Measurements from ENCODE around the gene RBL1. TPM values are rescaled to one million over a fixed set of nuclear protein-coding genes. Genes with fewer than 3 reads are reported as not detected.

RBL1 gene
- total and polyA plus RNA-seq, 2 donors, result 4.1 to 20.8 TPM

- H3K4me3 ChIP-seq (ENCODE audit: low read length in 2 of 2), result no peak overlapping the region
- 96% methylated on average over 3 of the region's 3 CpGs for WGBS
- H3K27ac ChIP-seq (ENCODE audit: low read depth in 1 of 2, low read length in 1 of 2), result no peak overlapping the region
- no peak for DNase-seq (ENCODE audit: low read depth in 6 of 9, low spot score in 9 of 9)
- peaks cover 0 to 12% of the 10 kb centered on the region in 2 donors for H3K9me3 ChIP-seq (ENCODE audit: control insufficient read depth in 2 of 2, insufficient read depth in 1 of 2, low read length in 1 of 2)
- no peaks in the 10 kb centered on the region for H3K27me3 ChIP-seq (ENCODE audit: control insufficient read depth in 2 of 2, insufficient read depth in 1 of 2, low read length in 1 of 2)
- H3K36me3 ChIP-seq (ENCODE audit: control insufficient read depth in 2 of 2, insufficient read depth in 2 of 2, low read length in 1 of 2), result peaks cover 6 to 19% of the 10 kb centered on the region in 2 donors
- H3K4me1 ChIP-seq (ENCODE audit: control insufficient read depth in 2 of 2, insufficient read depth in 2 of 2, low read length in 2 of 2), result peaks cover 3 to 9% of the 10 kb centered on the region in 2 donors
Measured at GRCh38 chr20:36991703-36992102, 104.1 kb downstream of the RBL1 start.

GRCh38 chr20:36989797-36990196 is 106.0 kb downstream of the RBL1 start:
- H3K27ac ChIP-seq (ENCODE audit: low read depth in 1 of 2, low read length in 1 of 2), result peak overlapping the region in 1 of 2 donors; percentile 43
- WGBS, result 96% methylated on average over 6 of the region's 6 CpGs
- peaks cover 0 to 11% of the 10 kb centered on the region in 2 donors for H3K9me3 ChIP-seq (ENCODE audit: control insufficient read depth in 2 of 2, insufficient read depth in 1 of 2, low read length in 1 of 2)

GRCh38 chr20:36988494-36988966 is 107.3 kb downstream of the RBL1 start:
- H3K36me3 ChIP-seq (ENCODE audit: control insufficient read depth in 2 of 2, insufficient read depth in 2 of 2, low read length in 1 of 2), result no peaks in the 10 kb centered on the region
- DNase-seq (ENCODE audit: low read depth in 6 of 9, low spot score in 9 of 9), result peak in 2 of 9 donors; percentile 12 to 50
- no peak overlapping the region for H3K4me3 ChIP-seq (ENCODE audit: low read length in 2 of 2)
- peaks cover 0 to 2% of the 10 kb centered on the region in 2 donors for H3K9me3 ChIP-seq (ENCODE audit: control insufficient read depth in 2 of 2, insufficient read depth in 1 of 2, low read length in 1 of 2)
- H3K27me3 ChIP-seq (ENCODE audit: control insufficient read depth in 2 of 2, insufficient read depth in 1 of 2, low read length in 1 of 2), result no peaks in the 10 kb centered on the region
- H3K27ac ChIP-seq (ENCODE audit: low read depth in 1 of 2, low read length in 1 of 2), result peak overlapping the region; percentile 37 to 66
- 78% methylated on average over 3 of the region's 3 CpGs for WGBS
- H3K4me1 ChIP-seq (ENCODE audit: control insufficient read depth in 2 of 2, insufficient read depth in 2 of 2, low read length in 2 of 2), result peaks cover 3 to 9% of the 10 kb centered on the region in 2 donors

More at GRCh38 chr20:36989797-36990196, 106.0 kb downstream of the RBL1 start:
- Histone ChIP-seq H3K36me3 (ENCODE audit: control insufficient read depth in 2 of 2, insufficient read depth in 2 of 2, low read length in 1 of 2) (peaks cover 2 to 6% of the 10 kb centered on the region in 2 donors), H3K4me1 (ENCODE audit: control insufficient read depth in 2 of 2, insufficient read depth in 2 of 2, low read length in 2 of 2) (peaks cover 3 to 9% of the 10 kb centered on the region in 2 donors), H3K4me3 (ENCODE audit: low read length in 2 of 2) (no peak overlapping the region), H3K27me3 (ENCODE audit: control insufficient read depth in 2 of 2, insufficient read depth in 1 of 2, low read length in 1 of 2) (no peaks in the 10 kb centered on the region)
- DNase-seq (ENCODE audit: low read depth in 6 of 9, low spot score in 9 of 9), result no peak

GRCh38 chr20:36984257-36984638 is 111.5 kb downstream of the RBL1 start:
- no peak overlapping the region for H3K27ac ChIP-seq (ENCODE audit: low read depth in 1 of 2, low read length in 1 of 2)
- 92% methylated on average over 6 of the region's 6 CpGs for WGBS
- H3K36me3 ChIP-seq (ENCODE audit: control insufficient read depth in 2 of 2, insufficient read depth in 2 of 2, low read length in 1 of 2), result no peaks in the 10 kb centered on the region
- no peaks in the 10 kb centered on the region for H3K27me3 ChIP-seq (ENCODE audit: control insufficient read depth in 2 of 2, insufficient read depth in 1 of 2, low read length in 1 of 2)
- H3K4me1 ChIP-seq (ENCODE audit: control insufficient read depth in 2 of 2, insufficient read depth in 2 of 2, low read length in 2 of 2), result peaks cover 3 to 9% of the 10 kb centered on the region in 2 donors
- no peak overlapping the region for H3K4me3 ChIP-seq (ENCODE audit: low read length in 2 of 2)
- H3K9me3 ChIP-seq (ENCODE audit: control insufficient read depth in 2 of 2, insufficient read depth in 1 of 2, low read length in 1 of 2), result no peaks in the 10 kb centered on the region
- no peak for DNase-seq (ENCODE audit: low read depth in 6 of 9, low spot score in 9 of 9)

- DNase-seq (ENCODE audit: low read depth in 6 of 9, low spot score in 9 of 9), result peak in 4 of 9 donors; percentile 60 to 83 (median 64)
- Histone ChIP-seq H3K27ac (ENCODE audit: low read depth in 1 of 2, low read length in 1 of 2) (peak overlapping the region; percentile 75 to 79), H3K9me3 (ENCODE audit: control insufficient read depth in 2 of 2, insufficient read depth in 1 of 2, low read length in 1 of 2) (peaks cover 0 to 4% of the 10 kb centered on the region in 2 donors), H3K27me3 (ENCODE audit: control insufficient read depth in 2 of 2, insufficient read depth in 1 of 2, low read length in 1 of 2) (no peaks in the 10 kb centered on the region), H3K4me3 (ENCODE audit: low read length in 2 of 2) (no peak overlapping the region), H3K4me1 (ENCODE audit: control insufficient read depth in 2 of 2, insufficient read depth in 2 of 2, low read length in 2 of 2) (peaks cover 9 to 22% of the 10 kb centered on the region in 2 donors), H3K36me3 (ENCODE audit: control insufficient read depth in 2 of 2, insufficient read depth in 2 of 2, low read length in 1 of 2) (peaks cover 0 to 3% of the 10 kb centered on the region in 2 donors)
- WGBS, result 35% methylated on average over 3 of the region's 3 CpGs
Measured at GRCh38 chr20:36975099-36975818, 120.5 kb downstream of the RBL1 start.

GRCh38 chr20:36974660-36975059 is 121.1 kb downstream of the RBL1 start:
- Histone ChIP-seq H3K36me3 (ENCODE audit: control insufficient read depth in 2 of 2, insufficient read depth in 2 of 2, low read length in 1 of 2) (peaks cover 0 to 3% of the 10 kb centered on the region in 2 donors), H3K27me3 (ENCODE audit: control insufficient read depth in 2 of 2, insufficient read depth in 1 of 2, low read length in 1 of 2) (no peaks in the 10 kb centered on the region), H3K9me3 (ENCODE audit: control insufficient read depth in 2 of 2, insufficient read depth in 1 of 2, low read length in 1 of 2) (peaks cover 0 to 4% of the 10 kb centered on the region in 2 donors), H3K27ac (ENCODE audit: low read depth in 1 of 2, low read length in 1 of 2) (peak overlapping the region; percentile 75 to 83), H3K4me3 (ENCODE audit: low read length in 2 of 2) (no peak overlapping the region), H3K4me1 (ENCODE audit: control insufficient read depth in 2 of 2, insufficient read depth in 2 of 2, low read length in 2 of 2) (peaks cover 15 to 27% of the 10 kb centered on the region in 2 donors)
- WGBS, result 77% methylated on average over 3 of the region's 3 CpGs
- DNase-seq (ENCODE audit: low read depth in 6 of 9, low spot score in 9 of 9), result no peak

- no peak for DNase-seq (ENCODE audit: low read depth in 6 of 9, low spot score in 9 of 9)
- Histone ChIP-seq H3K27me3 (ENCODE audit: control insufficient read depth in 2 of 2, insufficient read depth in 1 of 2, low read length in 1 of 2) (no peaks in the 10 kb centered on the region), H3K4me1 (ENCODE audit: control insufficient read depth in 2 of 2, insufficient read depth in 2 of 2, low read length in 2 of 2) (peaks cover 30 to 52% of the 10 kb centered on the region in 2 donors), H3K27ac (ENCODE audit: low read depth in 1 of 2, low read length in 1 of 2) (no peak overlapping the region), H3K4me3 (ENCODE audit: low read length in 2 of 2) (no peak overlapping the region), H3K9me3 (ENCODE audit: control insufficient read depth in 2 of 2, insufficient read depth in 1 of 2, low read length in 1 of 2) (peaks cover 0 to 4% of the 10 kb centered on the region in 2 donors), H3K36me3 (ENCODE audit: control insufficient read depth in 2 of 2, insufficient read depth in 2 of 2, low read length in 1 of 2) (peaks cover 0 to 3% of the 10 kb centered on the region in 2 donors)
- WGBS, result 81% methylated on average over 1 of the region's 1 CpG
Measured at GRCh38 chr20:36971103-36971502, 124.7 kb downstream of the RBL1 start.

GRCh38 chr20:36969478-36970186 is 126.2 kb downstream of the RBL1 start:
- H3K27me3 ChIP-seq (ENCODE audit: control insufficient read depth in 2 of 2, insufficient read depth in 1 of 2, low read length in 1 of 2), result no peaks in the 10 kb centered on the region
- peaks cover 30 to 48% of the 10 kb centered on the region in 2 donors for H3K4me1 ChIP-seq (ENCODE audit: control insufficient read depth in 2 of 2, insufficient read depth in 2 of 2, low read length in 2 of 2)
- peaks cover 0 to 4% of the 10 kb centered on the region in 2 donors for H3K9me3 ChIP-seq (ENCODE audit: control insufficient read depth in 2 of 2, insufficient read depth in 1 of 2, low read length in 1 of 2)
- peak overlapping the region; percentile 69 to 74 for H3K27ac ChIP-seq (ENCODE audit: low read depth in 1 of 2, low read length in 1 of 2)
- peak in 2 of 9 donors; percentile 44 to 72 for DNase-seq (ENCODE audit: low read depth in 6 of 9, low spot score in 9 of 9)
- H3K4me3 ChIP-seq (ENCODE audit: low read length in 2 of 2), result no peak overlapping the region
- 72% methylated on average over 10 of the region's 10 CpGs for WGBS
- peaks cover 0 to 3% of the 10 kb centered on the region in 2 donors for H3K36me3 ChIP-seq (ENCODE audit: control insufficient read depth in 2 of 2, insufficient read depth in 2 of 2, low read length in 1 of 2)

- H3K27ac ChIP-seq (ENCODE audit: low read depth in 1 of 2, low read length in 1 of 2), result peak overlapping the region; percentile 69 to 74
- no peak for DNase-seq (ENCODE audit: low read depth in 6 of 9, low spot score in 9 of 9)
- WGBS, result 98% methylated on average over 4 of the region's 4 CpGs
- peaks cover 0 to 3% of the 10 kb centered on the region in 2 donors for H3K36me3 ChIP-seq (ENCODE audit: control insufficient read depth in 2 of 2, insufficient read depth in 2 of 2, low read length in 1 of 2)
- H3K9me3 ChIP-seq (ENCODE audit: control insufficient read depth in 2 of 2, insufficient read depth in 1 of 2, low read length in 1 of 2), result peaks cover 0 to 4% of the 10 kb centered on the region in 2 donors
- peaks cover 30 to 42% of the 10 kb centered on the region in 2 donors for H3K4me1 ChIP-seq (ENCODE audit: control insufficient read depth in 2 of 2, insufficient read depth in 2 of 2, low read length in 2 of 2)
- H3K4me3 ChIP-seq (ENCODE audit: low read length in 2 of 2), result no peak overlapping the region
- H3K27me3 ChIP-seq (ENCODE audit: control insufficient read depth in 2 of 2, insufficient read depth in 1 of 2, low read length in 1 of 2), result no peaks in the 10 kb centered on the region
Measured at GRCh38 chr20:36969051-36969450, 126.7 kb downstream of the RBL1 start.

All from thymus (tissue), 11 donors.